GM23248 (cell line): ENCODE results near the gene TMEM273. TPM values are rescaled to one million over a fixed set of nuclear protein-coding genes. Genes with fewer than 3 reads are reported as not detected.

Experiments
- DNase-seq: peaks from one replicate; pipeline ENCODE4 v3.0.0-alpha.2; 2015
- H2AFZ ChIP-seq: fragments of 200-600 bp; sonication (generic); 2 replicates; pipeline ENCODE4 v1.6.1; 2016; ENCODE audit warnings: antibody characterized with exemption
- H3F3A ChIP-seq: fragments of 200-600 bp; sonication (generic); 2 replicates; pipeline ENCODE4 v1.6.1; 2016; ENCODE audit warnings: mild to moderate bottlenecking, antibody characterized with exemption, mixed run types; ENCODE audit not compliant: insufficient read depth
- H3K27ac ChIP-seq: fragments of 200-600 bp; sonication (generic); 2 replicates; pipeline ENCODE4 v1.5.1; 2016; ENCODE audit warnings: mild to moderate bottlenecking
- H3K27me3 ChIP-seq: fragments of 200-600 bp; sonication (generic); replicated peaks from 2 replicates; pipeline ENCODE4 v1.6.1; 2016; ENCODE audit warnings: mild to moderate bottlenecking; ENCODE audit not compliant: insufficient read depth
- H3K36me3 ChIP-seq: fragments of 200-600 bp; sonication (generic); 2 replicates; pipeline ENCODE4 v1.6.1; 2016; ENCODE audit warnings: low read depth, mild to moderate bottlenecking
- H3K4me1 ChIP-seq: fragments of 200-600 bp; sonication (generic); 2 replicates; pipeline ENCODE4 v1.6.1; 2016; ENCODE audit warnings: mild to moderate bottlenecking; ENCODE audit not compliant: insufficient read depth
- H3K4me2 ChIP-seq: fragments of 200-600 bp; sonication (generic); one replicate; pipeline ENCODE4 v1.6.1; 2016; ENCODE audit warnings: mild to moderate bottlenecking; ENCODE audit not compliant: unreplicated experiment
- H3K4me3 ChIP-seq: fragments of 200-600 bp; sonication (generic); 2 replicates; pipeline ENCODE4 v1.5.1; 2016; ENCODE audit warnings: mild to moderate bottlenecking
- H3K79me2 ChIP-seq: fragments of 200-600 bp; sonication (generic); 2 replicates; pipeline ENCODE4 v1.6.1; 2016; ENCODE audit warnings: mild to moderate bottlenecking; ENCODE audit not compliant: insufficient read depth
- H3K9ac ChIP-seq: fragments of 200-600 bp; sonication (generic); 2 replicates; pipeline ENCODE4 v1.6.1; 2016; ENCODE audit warnings: mild to moderate bottlenecking
- H3K9me2 ChIP-seq: fragments of 200-600 bp; sonication (generic); 2 replicates; pipeline ENCODE4 v1.6.1; 2016; ENCODE audit warnings: mixed run types, mild to moderate bottlenecking, moderate library complexity; ENCODE audit not compliant: insufficient read depth
- H3K9me3 ChIP-seq: fragments of 200-600 bp; sonication (generic); one replicate; pipeline ENCODE4 v1.6.1; 2017; ENCODE audit warnings: low read depth
- H4K20me1 ChIP-seq: fragments of 200-600 bp; sonication (generic); 2 replicates; pipeline ENCODE4 v1.6.0; 2016; ENCODE audit not compliant: insufficient read depth
- EZH2 ChIP-seq: fragments of 200-600 bp; sonication (generic); IDR thresholded peaks from 2 replicates; pipeline ENCODE4 v1.6.1; 2018; ENCODE audit warnings: antibody characterized with exemption, mild to moderate bottlenecking; ENCODE audit not compliant: insufficient read depth, poor library complexity, severe bottlenecking
- EZH2phosphoT487 ChIP-seq: fragments of 200-600 bp; sonication (generic); IDR thresholded peaks from 2 replicates; pipeline ENCODE4 v1.6.1; 2018; ENCODE audit warnings: antibody characterized with exemption, moderate library complexity, mild to moderate bottlenecking, low read depth; ENCODE audit not compliant: insufficient read depth
- WGBS, 2 experiments: methylation state at CpG; one replicate each; pipeline ENCODE4 v1.1.6; 2015 to 2017; ENCODE audit warnings: low lambda C conversion rate in 2 of 2, low coverage in 1 of 2; ENCODE audit errors: missing lambda C conversion rate in 2 of 2; 5-methylcytosine and 5-hydroxymethylcytosine counted together
- in situ Hi-C: fragments of 300-500 bp; cut with MboI; formaldehyde crosslinking; loops from 2 replicates; pipeline ENCODE4 v1.15.0; 2020
- polyA plus RNA-seq: library from polyadenylated mRNA; unstranded; fragments of >200 nt; fragmentation: Nextera tagmentation; extraction: Ambion mirVana; gene quantifications from 2 replicates; pipeline ENCODE4 v1.2.1, GENCODE V29; 2016
- total RNA-seq: library from RNA; depleted of rRNA; stranded (reverse); fragments of >200 nt; shearing (Covaris generic); gene quantifications from 2 replicates; pipeline ENCODE4 v1.2.3, GENCODE V29; 2014; rRNA removed

Gene TMEM273, protein sequence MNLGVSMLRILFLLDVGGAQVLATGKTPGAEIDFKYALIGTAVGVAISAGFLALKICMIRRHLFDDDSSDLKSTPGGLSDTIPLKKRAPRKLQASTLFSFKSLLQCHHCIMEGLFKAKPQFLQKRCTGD
- total RNA-seq: not detected in 2 replicates
- polyA plus RNA-seq: not detected in 2 replicates

DNA sequence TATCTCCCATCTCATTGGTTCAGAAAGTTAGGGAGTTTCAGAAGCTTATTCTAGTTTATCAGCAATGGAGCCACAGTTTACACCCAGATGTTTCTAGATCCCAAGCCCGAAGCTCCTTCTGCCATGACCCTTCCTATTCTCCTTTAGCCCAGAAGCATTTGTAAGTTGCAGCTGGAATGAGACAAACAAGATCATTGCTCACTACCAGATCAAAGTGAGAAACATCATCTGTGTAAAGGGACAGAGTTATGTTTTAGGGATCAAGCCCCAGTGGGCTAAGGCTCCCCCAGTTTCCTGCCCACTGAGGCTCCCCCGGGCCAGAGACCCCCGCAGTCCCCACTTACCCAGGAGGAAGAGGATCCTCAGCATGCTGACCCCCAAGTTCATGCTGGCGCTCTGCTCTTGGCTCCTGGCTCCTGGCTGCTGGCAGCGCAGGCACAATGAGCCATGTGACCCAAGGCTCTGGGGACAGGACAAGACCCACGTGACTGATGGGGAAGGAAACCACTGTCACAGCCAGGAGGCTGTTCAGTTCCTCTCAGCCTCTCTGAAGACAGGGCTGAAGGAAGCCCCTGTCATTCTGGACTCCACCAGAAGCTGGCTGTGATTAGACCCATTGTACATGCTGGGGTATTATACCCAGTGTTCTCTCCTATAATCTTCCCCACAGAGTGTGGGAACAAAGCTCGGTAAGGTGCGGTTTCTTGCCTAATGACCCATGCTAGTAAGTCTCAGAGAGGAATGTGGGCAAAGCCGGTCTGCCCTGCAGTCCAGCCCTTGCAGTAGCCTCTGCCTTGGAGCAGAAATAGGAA, at the start of gene TMEM273:
TMEM273 (minus strand) TSS at position 442 of the 812 bp plus-strand sequence; CDS start at position 387, 55 bp downstream.
- Histone ChIP-seq H3K4me2 (no peak within 1 kb of the TSS), H3F3A (no peaks in the 10 kb centered on the region), H3K36me3 (no peaks in the 10 kb centered on the region), H3K27ac (no peak within 1 kb of the TSS), H2AFZ (no peak within 1 kb of the TSS), H3K9ac (no peak within 1 kb of the TSS), H3K4me3 (no peak within 1 kb of the TSS), H3K27me3 (peaks cover 4% of the 10 kb centered on the region; the same call in 1 of the 2 replicates), H3K79me2 (no peaks in the 10 kb centered on the region), H3K4me1 (no peaks in the 10 kb centered on the region), H4K20me1 (no peaks in the 10 kb centered on the region), H3K9me2 (no peaks in the 10 kb centered on the region), H3K9me3 (no peaks in the 10 kb centered on the region)
- no peak for TF ChIP-seq EZH2
- TF ChIP-seq EZH2phosphoT487: no peak
- in situ Hi-C loops: no loop called here
- WGBS, 2 experiments: 77 to 83% methylated on average over 9 of the region's 9 CpGs
- no peak for DNase-seq

DNA sequence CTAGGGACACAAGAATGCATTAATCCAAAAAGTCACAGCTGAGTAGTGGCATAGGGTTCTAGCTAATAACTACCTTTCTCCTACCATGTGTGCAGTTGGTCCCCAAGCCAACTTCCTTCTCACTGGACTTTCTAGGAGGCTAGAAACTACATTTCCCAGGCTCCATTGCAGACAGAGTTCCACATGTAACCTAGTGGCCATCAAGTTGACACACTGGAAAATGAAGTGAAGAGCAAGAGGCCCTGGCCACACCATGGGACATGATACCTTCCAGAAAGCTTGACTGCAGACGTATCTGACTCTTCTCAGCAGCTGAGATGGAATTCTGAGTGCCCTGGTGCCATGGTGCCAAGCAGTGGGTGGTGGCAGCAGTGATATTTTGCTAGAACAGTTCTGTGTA, 49.8 kb upstream of the TMEM273 start:
- Histone ChIP-seq H3K9me2 (no peaks in the 10 kb centered on the region; the same call in 1 of the 2 replicates), H3K4me3 (no peak overlapping the region), H3K9ac (no peak overlapping the region), H3K9me3 (no peaks in the 10 kb centered on the region), H3K36me3 (no peaks in the 10 kb centered on the region), H3K4me2 (no peak overlapping the region), H3K27ac (no peak overlapping the region), H3K27me3 (peaks cover 51% of the 10 kb centered on the region; the same call in 1 of the 2 replicates), H3K4me1 (no peaks in the 10 kb centered on the region), H3F3A (no peaks in the 10 kb centered on the region), H3K79me2 (no peaks in the 10 kb centered on the region), H4K20me1 (no peaks in the 10 kb centered on the region), H2AFZ (no peak overlapping the region)
- in situ Hi-C loops: no loop called here
- WGBS, 2 experiments: 0% methylated on average over 1 of the region's 1 CpG
- TF ChIP-seq EZH2phosphoT487 (no peak), EZH2 (no peak)
- DNase-seq: no peak

DNA sequence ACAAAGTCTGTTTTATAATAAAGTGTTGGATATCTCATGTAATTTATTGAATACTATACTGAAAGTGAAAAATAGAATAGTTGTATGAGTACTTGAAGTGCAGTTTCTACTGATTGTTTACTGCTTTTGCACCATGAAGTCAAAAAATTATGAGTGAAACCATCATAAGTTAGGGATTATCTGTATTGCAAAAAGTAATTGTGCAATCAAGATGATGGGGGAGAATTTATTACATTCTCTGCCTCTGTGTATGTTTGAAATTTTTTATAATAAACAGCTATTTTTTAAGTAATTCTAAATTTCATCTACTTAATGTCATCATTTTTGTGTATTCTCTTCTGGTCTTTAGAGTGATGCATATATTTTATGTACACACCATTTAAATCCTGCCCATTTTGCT, 47.2 kb upstream of the TMEM273 start:
- Histone ChIP-seq H3K9me3 (no peaks in the 10 kb centered on the region), H3K4me2 (no peak overlapping the region), H3K79me2 (no peaks in the 10 kb centered on the region), H3K9me2 (no peaks in the 10 kb centered on the region; the same call in 1 of the 2 replicates), H3F3A (no peaks in the 10 kb centered on the region), H3K4me1 (no peaks in the 10 kb centered on the region), H3K4me3 (no peak overlapping the region), H3K36me3 (no peaks in the 10 kb centered on the region), H2AFZ (no peak overlapping the region), H3K9ac (no peak overlapping the region), H3K27ac (no peak overlapping the region), H4K20me1 (no peaks in the 10 kb centered on the region), H3K27me3 (peaks cover 43% of the 10 kb centered on the region; the same call in 1 of the 2 replicates)
- in situ Hi-C loops: no loop called here
- no peak for TF ChIP-seq EZH2phosphoT487
- TF ChIP-seq EZH2: no peak
- DNase-seq: no peak

DNA sequence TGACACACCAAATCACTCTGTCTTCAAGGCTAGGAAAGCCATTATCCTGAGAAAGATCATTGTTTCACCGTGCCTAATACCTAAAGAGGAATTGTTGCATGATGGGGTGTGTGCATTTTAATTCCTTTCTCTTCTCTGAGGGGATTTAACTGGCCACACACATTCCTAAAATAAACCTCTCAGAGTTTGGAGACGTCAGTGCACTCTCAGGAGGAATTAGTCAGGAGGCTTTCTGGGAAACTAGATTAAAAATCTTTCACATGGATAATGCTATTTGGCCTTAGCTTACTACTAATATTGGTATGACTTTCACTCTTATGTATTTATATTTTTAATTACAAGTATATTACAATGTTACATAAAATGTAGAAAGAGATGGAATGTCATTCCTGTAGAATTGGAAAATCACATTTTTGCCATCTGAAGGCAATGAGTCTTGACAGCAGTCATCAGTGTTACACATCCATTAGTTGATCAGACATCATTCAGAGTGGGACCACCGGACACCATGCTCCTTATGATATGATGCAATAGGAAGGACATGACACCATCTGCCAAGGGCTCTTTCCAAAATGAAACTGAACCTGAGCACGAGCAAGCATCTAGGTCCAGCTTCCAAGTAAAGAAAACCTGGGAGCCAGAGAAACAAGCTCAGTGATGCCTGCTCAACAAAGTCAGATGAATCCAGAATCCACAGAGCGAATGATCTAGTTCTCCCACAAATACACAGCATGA, 43.1 kb upstream of the TMEM273 start:
- Histone ChIP-seq H3K9ac (no peak overlapping the region), H3K4me2 (no peak overlapping the region), H3F3A (no peaks in the 10 kb centered on the region), H3K36me3 (no peaks in the 10 kb centered on the region), H3K9me2 (no peaks in the 10 kb centered on the region; the same call in 1 of the 2 replicates), H3K79me2 (no peaks in the 10 kb centered on the region), H3K27me3 (peaks cover 22% of the 10 kb centered on the region; the same call in 1 of the 2 replicates), H3K4me3 (no peak overlapping the region), H3K27ac (no peak overlapping the region), H3K9me3 (no peaks in the 10 kb centered on the region), H2AFZ (no peak overlapping the region), H4K20me1 (no peaks in the 10 kb centered on the region), H3K4me1 (no peaks in the 10 kb centered on the region)
- TF ChIP-seq EZH2 (no peak), EZH2phosphoT487 (no peak)
- 21 to 24% methylated on average over 5 of the region's 5 CpGs for WGBS, 2 experiments
- in situ Hi-C loops: no loop called here
- DNase-seq: no peak
